Measurements from ENCODE around the gene CLCNKB.

The CLCNKB gene

GRCh38 chr1:16072095-16072494, 28.5 kb downstream of the CLCNKB start:
- peak in 1 of 10 donors; percentile 63 for DNase-seq
- intact Hi-C loops (cut with DNase I), result no loop called here

- intact Hi-C loops (cut with DNase I), result no loop called here
- DNase-seq, result peak in 2 of 10 donors; percentile 73 to 82
These were observed 29.3 kb downstream of the CLCNKB start for GRCh38 chr1:16072616-16073484.

GRCh38 chr1:16073490-16074119, 30.0 kb downstream of the CLCNKB start, which contains the start of gene FAM131C:
Gene FAM131C (minus strand): TSS chr1:16073651. CDS start chr1:16073442, 209 bp downstream.
- peak in 4 of 10 donors; percentile 34 to 94 (median 68) for DNase-seq
- intact Hi-C loops (cut with DNase I), result no loop called here

GRCh38 chr1:16074217-16074616, 30.6 kb downstream of the CLCNKB start:
- intact Hi-C loops (cut with DNase I), result no loop called here
- no peak for DNase-seq

GRCh38 chr1:16075337-16076030, 31.9 kb downstream of the CLCNKB start:
- peak in 2 of 10 donors; percentile 35 to 75 for DNase-seq

DNA sequence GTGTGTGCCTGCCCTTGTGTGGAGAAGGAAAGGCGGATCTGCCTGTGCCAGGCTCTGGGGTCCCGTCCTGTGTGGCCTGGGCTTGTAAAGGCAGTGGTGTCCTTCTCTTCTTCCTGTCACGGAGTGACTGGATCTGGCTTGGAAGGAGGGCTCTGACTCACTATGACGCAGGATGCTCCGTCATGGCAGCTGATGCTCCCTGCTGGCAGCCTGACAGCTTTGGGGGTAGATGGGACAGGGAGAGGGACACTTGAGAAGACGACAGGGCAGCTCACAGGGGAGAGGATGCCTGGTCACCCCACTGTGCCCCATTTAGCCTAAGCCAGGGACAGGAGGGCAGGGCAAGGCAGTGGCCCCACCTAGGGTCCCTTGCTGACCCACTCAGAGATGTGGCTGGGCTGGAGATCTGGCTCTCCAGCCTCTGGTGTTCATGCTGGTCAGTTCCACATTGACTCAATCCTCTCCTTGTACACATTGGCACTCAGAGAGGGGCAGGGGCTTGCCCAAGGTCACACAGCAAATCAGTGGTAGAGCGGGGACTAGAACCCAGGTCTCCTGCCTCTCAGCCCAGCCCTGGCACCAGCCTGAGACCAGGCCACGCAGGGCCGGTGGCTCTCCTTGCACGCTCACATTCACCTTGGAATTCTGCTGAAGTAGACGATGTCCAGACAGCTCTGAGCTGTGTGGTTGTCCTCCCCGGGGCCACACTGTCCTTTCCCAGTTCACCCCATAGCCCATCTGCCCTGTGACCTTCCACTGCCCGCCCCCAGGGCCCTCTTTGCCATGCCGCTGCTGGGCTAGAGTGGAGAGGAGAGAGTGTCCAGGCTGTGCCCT, 32.7 kb downstream of the CLCNKB start:
- no peak for DNase-seq
- intact Hi-C loops (cut with DNase I), result loop anchor here (5.0 kb wide), 1 partner anchor 361 kb away; the partner anchor contains the start of gene SPATA21

More at GRCh38 chr1:16075337-16076030, 31.9 kb downstream of the CLCNKB start:
- intact Hi-C loops (cut with DNase I), result loop anchor here (5.0 kb wide), 1 partner anchor 362 kb away; the partner anchor contains the start of gene SPATA21

DNA sequence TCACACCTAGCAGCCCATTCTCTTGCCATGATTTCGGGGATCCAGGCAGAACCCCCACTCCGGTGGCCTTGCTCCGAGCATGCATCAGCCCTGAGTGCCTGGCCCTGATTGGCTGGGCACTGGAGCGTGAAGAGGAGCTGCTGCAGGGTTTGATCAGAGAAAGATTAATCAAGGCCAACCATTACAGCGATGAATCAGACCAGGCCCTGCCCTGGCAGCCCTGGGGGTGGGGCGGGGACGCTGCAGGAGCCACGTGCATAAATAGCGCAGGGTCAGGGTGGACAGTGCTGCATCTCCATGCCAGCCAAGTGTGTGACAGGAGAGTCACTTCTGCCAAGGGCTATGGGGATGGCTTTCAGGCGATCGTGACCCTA, 33.3 kb downstream of the CLCNKB start:
- no peak for DNase-seq

DNA sequence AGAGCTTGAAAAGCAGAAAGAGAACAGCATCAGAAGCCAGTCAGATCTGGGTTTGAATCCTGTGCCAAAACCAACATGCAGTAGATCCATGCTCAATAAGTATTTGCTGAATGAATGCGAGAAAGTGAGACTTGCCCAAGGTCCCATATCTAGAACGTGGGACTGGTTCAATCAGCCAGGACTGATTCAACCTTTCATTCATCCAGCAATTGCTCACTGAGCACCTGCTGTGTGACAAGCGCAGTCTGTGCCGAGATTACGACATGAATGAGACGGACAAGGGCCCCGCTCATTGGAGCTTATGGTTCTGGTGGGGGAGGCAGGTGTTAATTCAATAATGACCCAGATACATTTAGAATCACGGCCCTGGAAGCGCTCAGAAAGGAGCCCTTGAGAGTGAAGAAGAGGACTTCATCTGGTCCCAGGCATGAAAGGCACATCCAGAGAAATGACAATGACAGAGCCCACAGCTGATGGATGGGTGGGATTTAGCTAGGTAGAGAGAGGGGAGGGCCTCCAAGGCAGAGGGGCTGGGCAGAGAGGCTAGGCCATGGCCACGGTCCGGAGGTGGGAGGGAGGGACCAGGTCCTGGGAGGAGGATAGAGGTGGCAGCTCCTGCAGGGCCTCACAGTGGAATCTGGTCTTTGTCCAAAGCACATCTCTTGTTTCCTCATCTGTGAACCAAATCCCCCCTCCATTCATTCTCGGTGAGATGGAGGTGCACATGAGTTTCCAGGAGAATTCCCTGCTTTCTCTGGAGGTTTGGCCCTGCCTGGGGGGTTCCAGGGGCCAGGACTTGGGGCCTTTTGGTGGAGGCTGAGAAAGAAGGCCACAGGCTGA, 34.0 kb downstream of the CLCNKB start:
- intact Hi-C loops (cut with DNase I), result loop anchor here (2.0 to 5.0 kb wide), 2 partner anchors 167 to 360 kb away; partner anchors contain the start of gene SPATA21
- DNase-seq, result no peak

More for the DNA sequence above, 33.3 kb downstream of the CLCNKB start:
- intact Hi-C loops (cut with DNase I), result loop anchor here (5.0 kb wide), 1 partner anchor 360 kb away; the partner anchor contains the start of gene SPATA21

GRCh38 chr1:16078925-16079656, 35.5 kb downstream of the CLCNKB start:
- intact Hi-C loops (cut with DNase I), result loop anchor here (1.0 to 5.0 kb wide), 3 partner anchors 108 to 358 kb away; partner anchors contain the start of gene SPATA21
- DNase-seq, result peak; percentile 49 to 96 (median 78)

DNA sequence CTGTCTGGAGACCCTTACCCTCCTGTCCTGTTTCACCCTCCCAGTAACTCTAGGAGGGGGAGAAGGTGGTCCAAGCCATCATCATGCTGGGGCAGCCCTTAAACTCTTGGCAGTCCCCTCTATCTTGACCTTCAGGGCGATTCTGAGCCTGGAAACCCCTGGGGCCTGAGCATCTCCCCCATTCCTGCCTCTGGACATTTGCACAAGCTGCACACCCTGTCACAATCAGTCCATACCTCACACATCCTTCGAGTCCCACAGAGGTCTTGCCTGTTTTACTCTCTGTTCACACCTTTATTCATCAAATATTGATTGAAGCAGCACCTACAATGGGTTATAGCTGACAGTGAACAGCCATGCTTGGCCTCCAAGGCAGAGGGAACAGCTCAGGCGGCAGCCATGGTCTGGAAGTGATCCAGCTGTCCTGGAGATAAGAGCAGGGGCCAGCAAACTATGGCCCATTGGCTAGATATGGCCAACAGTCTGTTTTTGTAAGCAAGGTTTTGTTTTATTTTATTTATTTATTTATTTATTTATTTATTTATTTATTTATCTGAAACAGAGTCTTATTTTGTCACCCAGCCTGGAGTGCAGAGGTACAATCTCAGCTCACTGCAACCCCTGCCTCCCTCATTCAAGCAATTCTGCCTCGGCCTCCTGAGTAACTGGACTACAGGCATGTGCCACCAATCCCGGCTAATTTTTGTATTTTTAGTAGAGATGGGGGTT, 37.0 kb downstream of the CLCNKB start:
- DNase-seq, result peak in 1 of 10 donors; percentile 73
- intact Hi-C loops (cut with DNase I), result loop anchor here (2.0 kb wide), 1 partner anchor 282 kb away; no protein-coding TSS in a partner anchor

DNA sequence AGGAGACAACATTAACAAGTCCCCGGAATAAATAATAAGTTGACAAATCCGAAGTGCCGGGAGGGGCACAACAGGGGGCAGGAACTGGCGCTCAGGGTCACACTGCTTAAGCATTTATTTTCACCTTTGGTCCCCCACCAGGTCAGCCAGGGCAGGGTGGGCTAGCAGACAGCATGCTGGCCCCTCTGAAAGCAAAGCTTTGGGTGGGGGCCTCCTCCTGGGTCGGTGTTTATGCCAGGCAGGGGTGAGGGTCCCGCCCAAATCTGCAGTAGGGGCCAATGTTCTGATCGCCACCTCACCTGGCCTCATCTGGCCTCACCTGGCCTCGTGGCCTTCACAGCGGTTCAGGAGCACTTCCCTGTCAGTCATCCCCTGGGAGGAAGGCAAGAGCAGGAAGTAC, 38.1 kb downstream of the CLCNKB start:
- peak in 2 of 10 donors; percentile 69 to 73 for DNase-seq
- intact Hi-C loops (cut with DNase I), result loop anchor here (2.0 kb wide), 1 partner anchor 281 kb away; no protein-coding TSS in a partner anchor

GRCh38 chr1:16082283-16083038, 38.9 kb downstream of the CLCNKB start:
- intact Hi-C loops (cut with DNase I), result no loop called here
- DNase-seq, result peak in 7 of 10 donors; percentile 47 to 90 (median 61)

DNA sequence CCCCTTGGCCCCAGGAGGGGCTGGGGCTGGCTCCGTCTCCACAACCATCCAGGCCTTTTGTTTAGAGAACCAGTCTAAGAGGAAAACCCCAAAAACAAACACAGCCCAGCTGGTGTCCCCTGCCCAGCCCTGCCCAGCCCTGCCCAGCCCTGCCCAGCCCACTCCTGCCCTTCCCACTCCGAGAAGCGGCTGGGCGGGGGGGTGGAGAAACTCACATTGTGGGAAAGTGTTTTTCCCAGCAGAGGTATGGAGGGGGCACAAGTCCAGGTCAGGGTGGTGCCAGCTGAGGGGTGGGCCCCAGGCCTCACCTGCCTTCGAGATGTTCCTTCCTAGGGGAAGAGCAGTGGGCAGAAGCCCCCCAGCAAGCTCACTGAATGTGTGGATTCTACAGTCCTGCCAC, 39.9 kb downstream of the CLCNKB start:
- intact Hi-C loops (cut with DNase I), result no loop called here
- DNase-seq, result peak in 2 of 10 donors; percentile 22 to 54

GRCh38 chr1:16085522-16085921, 41.9 kb downstream of the CLCNKB start:
- peak in 1 of 10 donors; percentile 72 for DNase-seq
- intact Hi-C loops (cut with DNase I), result no loop called here

DNA sequence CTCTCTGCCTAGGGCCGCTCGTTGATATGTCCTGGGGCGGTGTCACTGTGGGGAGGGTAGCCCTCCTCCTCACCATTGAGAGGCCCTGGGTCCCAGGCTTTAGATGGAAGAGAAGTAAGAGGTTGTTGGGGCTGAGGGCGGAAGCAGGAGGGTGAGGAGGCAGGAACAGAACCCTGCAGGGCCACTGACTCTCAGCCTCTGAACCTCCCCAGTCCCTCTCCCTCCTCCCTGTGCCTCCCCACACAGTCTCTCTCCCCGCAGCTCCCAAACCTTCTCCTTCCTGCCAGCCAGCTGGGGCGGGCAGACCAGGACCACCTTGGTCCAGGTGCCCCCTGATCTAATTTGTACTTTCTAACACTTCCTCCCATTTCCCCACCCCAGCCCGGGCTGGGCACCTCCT, 44.2 kb downstream of the CLCNKB start:
- peak in 2 of 10 donors; percentile 10 to 58 for DNase-seq
- intact Hi-C loops (cut with DNase I), result no loop called here

DNA sequence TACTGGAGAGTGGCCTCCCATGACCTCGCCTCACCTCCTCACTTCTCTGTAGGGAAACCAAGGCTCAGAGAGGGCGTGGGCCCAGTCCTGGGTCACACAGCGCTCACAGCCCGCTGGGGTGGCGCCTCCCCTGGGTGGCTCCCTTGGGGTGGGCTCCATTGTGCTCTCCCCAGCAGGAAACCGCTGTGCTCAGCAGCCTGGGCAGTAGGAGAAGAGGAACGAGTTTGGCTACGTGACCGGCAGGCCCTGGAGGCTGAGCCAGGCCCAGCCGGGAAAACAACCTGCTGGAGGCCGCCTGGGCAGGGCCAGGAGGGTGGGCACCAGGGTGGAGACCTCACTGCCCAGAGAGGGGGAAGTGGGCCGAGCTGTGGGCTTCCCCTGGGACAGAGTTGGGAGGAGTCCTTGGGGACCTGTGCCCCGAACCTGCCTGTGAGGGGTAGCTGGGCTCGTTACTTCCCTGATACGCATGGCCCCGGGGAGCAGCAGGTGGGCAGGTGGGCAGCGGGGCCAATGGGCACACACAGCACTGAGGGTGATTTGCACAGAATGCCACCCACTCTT, 44.8 kb downstream of the CLCNKB start:
- intact Hi-C loops (cut with DNase I), result no loop called here
- peak in 3 of 10 donors; percentile 59 to 75 (median 67) for DNase-seq
